T-cell (primary cell): Measurements from ENCODE around the gene NPAS3. TPM values are rescaled to one million over a fixed set of nuclear protein-coding genes. Genes with fewer than 3 reads are reported as not detected.

Experiments used
- ATAC-seq, 4 experiments: fragments of 200-7000 bp in 3 of 4; fragments of 150-1000 bp in 1 of 4; cut with Tn5 transposase; replicated peaks in 1 of 4; 1 replicate in 3 of 4; 2 replicates in 1 of 4; pipeline ENCODE4 v1.10.0; 2021; ENCODE audit warnings: moderate library complexity in 3 of 4, mild to moderate bottlenecking in 2 of 4, moderate number of reproducible peaks in 1 of 4
- CTCF ChIA-PET, 2 donors: fragments of 300-600 bp; sonication (Branson Sonifier 250); formaldehyde crosslinking; loops; one replicate each; lab custom pipeline; 2022; ENCODE audit warnings: antibody characterized with exemption in 2 of 2; lab: Charles Lee
- POLR2A ChIA-PET, 2 donors: fragments of 300-600 bp; sonication (Branson Sonifier 250); formaldehyde crosslinking; loops; one replicate each; lab custom pipeline; 2022; ENCODE audit warnings: antibody characterized with exemption in 2 of 2; lab: Charles Lee
- DNase-seq, 35 experiments: peaks; one replicate each; pipeline versions ENCODE4 v3.0.0 to v3.0.0-alpha.2; 2013 to 2023
- H3K27ac ChIP-seq: one replicate; pipeline ENCODE4 v1.5.1; 2013; ENCODE audit warnings: low read length
- H3K27me3 ChIP-seq, 2 experiments: replicated peaks in 1 of 2; 1 replicate in 1 of 2; 2 replicates in 1 of 2; pipeline versions ENCODE4 v1.6.1 to v1.7.0; 2013; ENCODE audit warnings: low read length in 1 of 2, mixed read lengths in 1 of 2; ENCODE audit not compliant: control insufficient read depth in 2 of 2, insufficient read depth in 2 of 2; ENCODE audit errors: extremely low read depth in 1 of 2
- H3K36me3 ChIP-seq, 2 donors: 1 replicate in 1 of 2; 2 replicates in 1 of 2; pipeline versions ENCODE4 v1.6.1 to v1.7.0; 2013; ENCODE audit warnings: low read length in 1 of 2; ENCODE audit not compliant: control insufficient read depth in 2 of 2, insufficient read depth in 1 of 2; ENCODE audit errors: extremely low read depth in 1 of 2
- H3K4me1 ChIP-seq, 2 experiments: 1 replicate in 1 of 2; 2 replicates in 1 of 2; pipeline versions ENCODE4 v1.6.1 to v1.7.0; 2013; ENCODE audit warnings: low read length in 2 of 2, mixed read lengths in 1 of 2; ENCODE audit not compliant: insufficient read depth in 2 of 2, control insufficient read depth in 1 of 2; ENCODE audit errors: extremely low read depth in 1 of 2
- H3K4me3 ChIP-seq, 2 donors: 1 replicate in 1 of 2; 2 replicates in 1 of 2; pipeline versions ENCODE4 v1.5.1 to v1.7.0; 2013; ENCODE audit warnings: mild to moderate bottlenecking in 2 of 2, low read length in 1 of 2, moderate library complexity in 1 of 2; ENCODE audit not compliant: control insufficient read depth in 1 of 2; ENCODE audit errors: extremely low read depth in 1 of 2
- H3K9me3 ChIP-seq: 2 replicates; pipeline ENCODE4 v1.7.0; 2013
- H3K27ac Mint-ChIP-seq, 2 donors: one replicate each; pipeline ENCODE4 v1.8.0; 2020 to 2021; ENCODE audit warnings: mild to moderate bottlenecking in 2 of 2, mixed read lengths in 2 of 2
- H3K27me3 Mint-ChIP-seq, 2 donors: one replicate each; pipeline ENCODE4 v1.8.0; 2021 to 2022; ENCODE audit warnings: mixed read lengths in 2 of 2
- H3K36me3 Mint-ChIP-seq: one replicate; pipeline ENCODE4 v1.8.0; 2021; ENCODE audit warnings: mixed read lengths
- H3K4me1 Mint-ChIP-seq, 3 donors: one replicate each; pipeline ENCODE4 v1.8.0; 2020 to 2022; ENCODE audit warnings: mixed read lengths in 3 of 3, mild to moderate bottlenecking in 1 of 3
- H3K4me3 Mint-ChIP-seq, 3 donors: one replicate each; pipeline ENCODE4 v1.8.0; 2020 to 2022; ENCODE audit warnings: mild to moderate bottlenecking in 3 of 3, mixed read lengths in 3 of 3, moderate library complexity in 3 of 3
- H3K9me3 Mint-ChIP-seq, 3 donors: one replicate each; pipeline ENCODE4 v1.8.0; 2020 to 2022; ENCODE audit warnings: mixed read lengths in 3 of 3
- WGBS: methylation state at CpG from one replicate; pipeline ENCODE4 v1.1.5; 2013; ENCODE audit warnings: missing lambda C conversion rate; ENCODE audit not compliant: insufficient coverage; 5-methylcytosine and 5-hydroxymethylcytosine counted together
- total RNA-seq, 35 experiments: library from RNA in 6 of 35; stranded (reverse) in 6 of 35; fragments of 120-200 nt in 1 of 35; gene quantifications; one replicate each; pipeline versions ENCODE4 v1.2.1 to v1.2.4 and lab custom pipeline; 2013 to 2026

NPAS3 gene
- total RNA-seq, 5 donors from 2014 or later (not counting 1 experiment from before 2014, with no cell fraction given), result 0.10 TPM; not detected in 4

GRCh38 chr14:32932302-32932913 lies 6.3 kb upstream of the NPAS3 start:
- Mint-ChIP-seq H3K9me3 (no peaks in the 10 kb centered on the region), H3K4me3 (peak overlapping the region in 1 of 3 donors; percentile 7), H3K27me3 (peaks cover 46 to 60% of the 10 kb centered on the region in 2 donors), H3K4me1 (peaks cover 0 to 15% (median 13%) of the 10 kb centered on the region in 3 donors), H3K27ac (peak overlapping the region in 1 of 2 donors; percentile 24), H3K36me3 (no peaks in the 10 kb centered on the region)
- POLR2A ChIA-PET, result no interaction called here
- Histone ChIP-seq H3K4me3 (no peak overlapping the region), H3K27me3 (peaks cover 11 to 41% of the 10 kb centered on the region in 2 experiments), H3K36me3 (no peaks in the 10 kb centered on the region), H3K27ac (no peak overlapping the region), H3K4me1 (peaks cover 0 to 6% of the 10 kb centered on the region in 2 experiments), H3K9me3 (peaks cover 4% of the 10 kb centered on the region)
- whole genome bisulfite sequencing, result 35% methylated on average over 21 of the region's 30 CpGs
- DNase-seq, result no peak
- CTCF ChIA-PET, result no interaction called here
- no peak for ATAC-seq

GRCh38 chr14:32932914-32933628 lies 5.6 kb upstream of the NPAS3 start:
- H3K27me3 Mint-ChIP-seq, result peaks cover 49 to 67% of the 10 kb centered on the region in 2 donors
- peaks cover 0 to 9% of the 10 kb centered on the region in 2 experiments for H3K4me1 ChIP-seq
- ATAC-seq, result no peak

GRCh38 chr14:32933629-32934072 lies 5.0 kb upstream of the NPAS3 start:
- DNase-seq (no peak), ATAC-seq (no peak)
- Histone ChIP-seq H3K27me3 (peaks cover 11 to 51% of the 10 kb centered on the region in 2 experiments), H3K9me3 (peaks cover 4% of the 10 kb centered on the region), H3K4me3 (peak overlapping the region in 1 of 2 donors; percentile 15), H3K27ac (no peak overlapping the region), H3K36me3 (no peaks in the 10 kb centered on the region), H3K4me1 (peaks cover 0 to 13% of the 10 kb centered on the region in 2 experiments)
- H3K36me3 Mint-ChIP-seq, result no peaks in the 10 kb centered on the region
- H3K4me1 Mint-ChIP-seq, result peaks cover 0 to 19% (median 18%) of the 10 kb centered on the region in 3 donors
- H3K4me3 Mint-ChIP-seq, result peak overlapping the region in 1 of 3 donors; percentile 49
- no peak overlapping the region for H3K27ac Mint-ChIP-seq
- H3K9me3 Mint-ChIP-seq, result no peaks in the 10 kb centered on the region
- WGBS, result 5% methylated on average over 9 of the region's 19 CpGs
- ChIA-PET POLR2A (no interaction called here), CTCF (no interaction called here)
- H3K27me3 Mint-ChIP-seq, result peaks cover 53 to 69% of the 10 kb centered on the region in 2 donors

More at GRCh38 chr14:32932914-32933628, 5.6 kb upstream of the NPAS3 start:
- Mint-ChIP-seq H3K27ac (no peak overlapping the region), H3K4me1 (peaks cover 0 to 16% (median 16%) of the 10 kb centered on the region in 3 donors), H3K36me3 (no peaks in the 10 kb centered on the region), H3K4me3 (peak overlapping the region in 1 of 3 donors; percentile 49), H3K9me3 (no peaks in the 10 kb centered on the region)
- 4% methylated on average over 46 of the region's 59 CpGs for WGBS
- Histone ChIP-seq H3K27ac (no peak overlapping the region), H3K9me3 (peaks cover 4% of the 10 kb centered on the region), H3K4me3 (no peak overlapping the region), H3K27me3 (peaks cover 11 to 47% of the 10 kb centered on the region in 2 experiments), H3K36me3 (no peaks in the 10 kb centered on the region)
- ChIA-PET POLR2A (no interaction called here), CTCF (no interaction called here)
- DNase-seq, result no peak

GRCh38 chr14:32934073-32934880 lies 4.4 kb upstream of the NPAS3 start:
- Histone ChIP-seq H3K27me3 (peaks cover 8 to 51% of the 10 kb centered on the region in 2 experiments), H3K9me3 (peaks cover 4% of the 10 kb centered on the region), H3K4me1 (peaks cover 0 to 13% of the 10 kb centered on the region in 2 experiments), H3K27ac (no peak overlapping the region), H3K36me3 (no peaks in the 10 kb centered on the region), H3K4me3 (peak overlapping the region in 1 of 2 donors; percentile 32)
- no peaks in the 10 kb centered on the region for H3K36me3 Mint-ChIP-seq
- no peak overlapping the region for H3K27ac Mint-ChIP-seq
- peaks cover 1 to 19% (median 18%) of the 10 kb centered on the region in 3 donors for H3K4me1 Mint-ChIP-seq
- H3K9me3 Mint-ChIP-seq, result no peaks in the 10 kb centered on the region
- H3K27me3 Mint-ChIP-seq, result peaks cover 48 to 65% of the 10 kb centered on the region in 2 donors
- ATAC-seq, result no peak
- peak overlapping the region in 1 of 3 donors; percentile 49 for H3K4me3 Mint-ChIP-seq
- WGBS, result 4% methylated on average over 54 of the region's 72 CpGs
- DNase-seq, result no peak
- ChIA-PET CTCF (no interaction called here), POLR2A (no interaction called here)

- no peaks in the 10 kb centered on the region for H3K9me3 ChIP-seq
- no peak overlapping the region for H3K27ac ChIP-seq
- H3K4me3 ChIP-seq, result no peak overlapping the region
- Mint-ChIP-seq H3K4me1 (peaks cover 9 to 22% (median 22%) of the 10 kb centered on the region in 3 donors), H3K4me3 (peak overlapping the region in 1 of 3 donors; percentile 33), H3K36me3 (no peaks in the 10 kb centered on the region), H3K27me3 (peaks cover 55 to 70% of the 10 kb centered on the region in 2 donors), H3K27ac (no peak overlapping the region), H3K9me3 (no peaks in the 10 kb centered on the region)
- H3K4me1 ChIP-seq, result peaks cover 0 to 13% of the 10 kb centered on the region in 2 experiments
- H3K36me3 ChIP-seq, result no peaks in the 10 kb centered on the region
- peaks cover 8 to 57% of the 10 kb centered on the region in 2 experiments for H3K27me3 ChIP-seq
- ATAC-seq (no peak), DNase-seq (no peak)
- CTCF ChIA-PET, result no interaction called here
- POLR2A ChIA-PET, result no interaction called here
- 4% methylated on average over 29 of the region's 42 CpGs for WGBS
Observed at GRCh38 chr14:32934881-32935633, 3.6 kb upstream of the NPAS3 start.
